K562 (cell line): ENCODE data around the gene RAD50. TPM values are rescaled to one million over a fixed set of nuclear protein-coding genes. Genes with fewer than 3 reads are reported as not detected.

Experiments used
- ATAC-seq: fragments of 200-7000 bp; cut with Tn5 transposase; 3 replicates; pipeline ENCODE4 v1.9.1; 2020; ENCODE audit warnings: moderate library complexity
- BruUV-seq: library from RNA; stranded (reverse); fragments of 400-500 nt; replicated peaks from 2 replicates; lab custom pipeline; 2021; lab: Mats Ljungman, UMichigan
- CTCF ChIA-PET: fragments of 300-600 bp; formaldehyde crosslinking; extraction: SDS; loops from one replicate; lab custom pipeline; 2021; ENCODE audit warnings: low intra/inter-chr PET ratio; lab: Yijun Ruan, JAX
- POLR2A ChIA-PET: fragments of 300-600, 350-650 bp; sonication (Branson Sonifier 250); formaldehyde crosslinking; extraction: SDS; loops from one replicate; lab custom pipeline; 2021; ENCODE audit warnings: antibody characterized with exemption, inconsistent platforms; lab: Yijun Ruan, JAX
- DNase-seq, 4 experiments: peaks; one replicate each; pipeline versions ENCODE4 v3.0.0 to v3.0.0-alpha.2; 2011 to 2018; ENCODE audit warnings: low spot score in 3 of 4, mixed read lengths in 3 of 4; ENCODE audit errors: extremely low read depth in 1 of 4
- FAIRE-seq: peaks from 2 replicates; lab custom pipeline; 2011; peaks lifted over from hg19 to GRCh38; lab: Jason Lieb, UNC
- H2AFZ ChIP-seq: 2 replicates; pipeline ENCODE4 v1.6.0; 2011; ENCODE audit warnings: low read depth, low read length, control low read depth, inconsistent platforms
- H3K27ac ChIP-seq: fragments of 200-600 bp; 3 replicates; pipeline ENCODE4 v1.8.0; 2011; ENCODE audit warnings: low read depth, mild to moderate bottlenecking, control low read depth, inconsistent platforms, low read length, moderate library complexity, mixed read lengths; ENCODE audit errors: extremely low read depth
- H3K27me3 ChIP-seq, 2 experiments: fragments of 300-600 bp in 1 of 2; 2 replicates in 1 of 2; 3 replicates in 1 of 2; pipeline versions ENCODE4 v1.6.0 to v1.8.0; 2011; ENCODE audit warnings: inconsistent platforms in 2 of 2, low read length in 2 of 2, mild to moderate bottlenecking in 1 of 2, mixed read lengths in 1 of 2, moderate library complexity in 1 of 2; ENCODE audit not compliant: control insufficient read depth in 2 of 2, insufficient read depth in 2 of 2
- H3K36me3 ChIP-seq: fragments of 300-600 bp; 3 replicates; pipeline ENCODE4 v1.8.0; 2011; ENCODE audit warnings: mild to moderate bottlenecking, low read length, inconsistent platforms; ENCODE audit not compliant: control insufficient read depth, insufficient read depth
- H3K4me1 ChIP-seq, 2 experiments: fragments of 200-600 bp in 1 of 2; replicated peaks in 1 of 2; 2 replicates in 1 of 2; 3 replicates in 1 of 2; pipeline versions ENCODE4 v1.5.1 to v1.8.0; 2011; ENCODE audit warnings: inconsistent platforms in 2 of 2, low read length in 2 of 2, mild to moderate bottlenecking in 1 of 2, mixed read lengths in 1 of 2, moderate library complexity in 1 of 2; ENCODE audit not compliant: control insufficient read depth in 2 of 2, insufficient read depth in 2 of 2
- H3K4me2 ChIP-seq: 2 replicates; pipeline ENCODE4 v1.6.1; 2011; ENCODE audit warnings: low read length, control low read depth, inconsistent platforms, mixed read lengths; ENCODE audit not compliant: insufficient read depth
- H3K4me3 ChIP-seq: fragments of 200-600 bp; sonication (generic), shearing (Covaris generic); 2 replicates; pipeline ENCODE4 v1.5.1; 2016; ENCODE audit warnings: control low read depth, inconsistent platforms
- H3K79me2 ChIP-seq: fragments of 200-600 bp; 3 replicates; pipeline ENCODE4 v1.8.0; 2011; ENCODE audit warnings: low read length, inconsistent platforms; ENCODE audit not compliant: control insufficient read depth, insufficient read depth
- H3K9ac ChIP-seq, 2 experiments: 2 replicates each; pipeline versions ENCODE4 v1.6.0 to v1.6.1; 2011; ENCODE audit warnings: low read depth in 2 of 2, low read length in 2 of 2, control low read depth in 1 of 2, inconsistent platforms in 1 of 2, mild to moderate bottlenecking in 1 of 2, mixed read lengths in 1 of 2; ENCODE audit not compliant: insufficient read depth in 1 of 2
- H3K9me1 ChIP-seq: one replicate; pipeline ENCODE4 v1.6.0; 2011; ENCODE audit warnings: inconsistent platforms, mild to moderate bottlenecking, low read length, moderate library complexity; ENCODE audit not compliant: control insufficient read depth, insufficient read depth
- H3K9me3 ChIP-seq: replicated peaks from 2 replicates; pipeline ENCODE4 v1.5.1; 2011; ENCODE audit warnings: low read depth, low read length, inconsistent platforms; ENCODE audit not compliant: control insufficient read depth, insufficient read depth
- H4K20me1 ChIP-seq: replicated peaks from 2 replicates; pipeline ENCODE4 v1.6.1; 2011; ENCODE audit warnings: low read length, inconsistent platforms, mixed read lengths; ENCODE audit not compliant: control insufficient read depth, insufficient read depth
- ARHGAP35 ChIP-seq: fragments of 450-650 bp; IDR thresholded peaks from 2 replicates; pipeline ENCODE4 v1.6.1; 2018; ENCODE audit not compliant: partially characterized antibody
- BCOR ChIP-seq: fragments of 450-650 bp; IDR thresholded peaks from 2 replicates; pipeline ENCODE4 v1.6.1; 2016
- ELF2 ChIP-seq: fragments of 250-450 bp; sonication (Bioruptor Pico); IDR thresholded peaks from 2 replicates; pipeline ENCODE4 v1.5.0; 2021; ENCODE audit warnings: mild to moderate bottlenecking
- FOXM1 ChIP-seq, 2 experiments: fragments of 450-650 bp in 1 of 2; sonication (generic) in 1 of 2; formaldehyde crosslinking in 1 of 2; IDR thresholded peaks; 2 replicates each; pipeline versions ENCODE4 v1.6.1 to v1.9.0; 2017 to 2022; ENCODE audit warnings: low read depth in 2 of 2, mild to moderate bottlenecking in 2 of 2, missing genetic modification reagents in 1 of 2, moderate library complexity in 1 of 2
- RBM25 ChIP-seq: fragments of 200-400 bp; formaldehyde crosslinking; IDR thresholded peaks from 2 replicates; pipeline ENCODE4 v1.6.1; 2018; ENCODE audit warnings: low read length, low read depth, moderate library complexity; ENCODE audit not compliant: severe bottlenecking
- SAFB2 ChIP-seq: fragments of 200-400 bp; formaldehyde crosslinking; IDR thresholded peaks from 2 replicates; pipeline ENCODE4 v1.6.1; 2018; ENCODE audit warnings: borderline replicate concordance, low read length, low read depth, moderate library complexity; ENCODE audit not compliant: severe bottlenecking
- ZNF146 ChIP-seq: IDR thresholded peaks from one replicate; pipeline ENCODE4 v1.6.1; 2018; ENCODE audit warnings: missing compliant biosample characterization; ENCODE audit not compliant: unreplicated experiment
- WGBS: fragments of 100-300 bp; shearing (Covaris generic); methylation state at CpG from one replicate; pipeline ENCODE4 v1.1.6; 2016; ENCODE audit warnings: low coverage, mixed read lengths; ENCODE audit not compliant: insufficient coverage; ENCODE audit errors: missing lambda C conversion rate; 5-methylcytosine and 5-hydroxymethylcytosine counted together
- in situ Hi-C: fragments of 300-500 bp; cut with MboI; formaldehyde crosslinking; loops from 4 replicates; pipeline ENCODE4 v1.15.0; 2018; ENCODE audit warnings: inconsistent platforms, mixed read lengths
- intact Hi-C: fragments of 100-400 bp; cut with micrococcal nuclease; formaldehyde crosslinking; loops from 2 replicates; pipeline ENCODE4 v1.14.2; 2022
- polyA plus RNA-seq, 8 experiments: library from polyadenylated mRNA; depleted of rRNA in 4 of 8; stranded (reverse) in 5 of 8; unstranded in 3 of 8; fragments of >200 nt; fragmentation: Nextera tagmentation in 2 of 8; fragmentation: Illumina TruSeq in 1 of 8; extraction: Ambion mirVana in 2 of 8; extraction: Trizol in 1 of 8; gene quantifications; 2 replicates each; pipeline versions ENCODE4 v1.2.1 to v1.2.3, GENCODE V29; 2011 to 2014; ENCODE audit warnings: inconsistent platforms in 1 of 8, missing spikeins in 1 of 8
- total RNA-seq, 7 experiments: library from RNA; depleted of rRNA in 6 of 7; stranded (reverse); fragments of >200 nt in 6 of 7; fragmentation: Illumina TruSeq in 2 of 7; extraction: Trizol in 2 of 7; gene quantifications; 2 replicates each; pipeline versions ENCODE4 v1.2.1 to v1.2.3, GENCODE V29; 2011 to 2021; ENCODE audit warnings: low replicate concordance in 1 of 7
- TF ChIP-seq, protein P1 (sequence below): sonication (generic); formaldehyde crosslinking; IDR thresholded peaks from 2 replicates; pipeline ENCODE4 v1.8.1; 2023; ENCODE audit warnings: mild to moderate bottlenecking, missing genetic modification reagents
- TF ChIP-seq, protein P2 (sequence below): fragments of 250-450 bp; sonication (Bioruptor Pico); IDR thresholded peaks from 2 replicates; pipeline ENCODE4 v1.4.0; 2020

RAD50 gene
- total and polyA plus RNA-seq, 9 of the 15 experiments (the other 6 are each of a cell fraction or from before 2014, with no cell fraction given): 15.3 to 74.2 (median 44.1) TPM

DNA sequence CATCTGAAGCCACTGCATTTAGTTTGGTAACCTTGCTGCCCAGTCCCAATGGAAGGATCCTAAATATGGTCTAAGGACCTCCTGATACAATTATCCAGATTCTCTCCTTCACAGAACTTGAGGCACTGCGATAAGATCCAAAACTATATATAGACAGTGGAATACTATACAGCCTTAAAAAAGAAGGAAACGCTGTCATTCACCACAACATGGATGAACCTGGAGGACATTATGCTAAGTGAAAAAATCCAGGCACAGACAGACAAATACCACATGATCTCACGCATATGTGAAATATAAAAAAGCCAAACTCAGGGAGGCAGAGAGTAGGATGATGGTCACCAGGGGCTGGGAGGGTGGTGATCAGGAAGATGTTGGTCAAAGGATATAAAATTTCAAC lies 114.2 kb downstream of the RAD50 start:
- no peak overlapping the region for H3K27ac ChIP-seq
- in situ Hi-C loops (no loop called here), intact Hi-C loops (loop anchor here (10.0 kb wide), 1 partner anchor 214 kb away; no protein-coding TSS in a partner anchor)
- DNase-seq: no peak
- 73% methylated on average over 3 of the region's 3 CpGs for WGBS
- no peak overlapping the region for H2AFZ ChIP-seq
- no peaks in the 10 kb centered on the region for H3K9me1 ChIP-seq
- H4K20me1 ChIP-seq: no peaks in the 10 kb centered on the region
- H3K4me3 ChIP-seq: no peak overlapping the region
- TF ChIP-seq FOXM1 (IDR thresholded peaks at IDR 0.05; ENCODE audit: low read depth) (no peak), FOXM1 (CRISPR knock-in tag; IDR thresholded peaks at IDR 0.05; ENCODE audit: low read depth) (no peak), ELF2 (CRISPR knock-in tag) (no peak), BCOR (peak; percentile 39; the same call in 1 of the 2 replicates), ARHGAP35 (no peak), SAFB2 (no peak), ZNF146 (peak; percentile 93), RBM25 (peak; percentile 48)
- TF ChIP-seq, protein P1, sequence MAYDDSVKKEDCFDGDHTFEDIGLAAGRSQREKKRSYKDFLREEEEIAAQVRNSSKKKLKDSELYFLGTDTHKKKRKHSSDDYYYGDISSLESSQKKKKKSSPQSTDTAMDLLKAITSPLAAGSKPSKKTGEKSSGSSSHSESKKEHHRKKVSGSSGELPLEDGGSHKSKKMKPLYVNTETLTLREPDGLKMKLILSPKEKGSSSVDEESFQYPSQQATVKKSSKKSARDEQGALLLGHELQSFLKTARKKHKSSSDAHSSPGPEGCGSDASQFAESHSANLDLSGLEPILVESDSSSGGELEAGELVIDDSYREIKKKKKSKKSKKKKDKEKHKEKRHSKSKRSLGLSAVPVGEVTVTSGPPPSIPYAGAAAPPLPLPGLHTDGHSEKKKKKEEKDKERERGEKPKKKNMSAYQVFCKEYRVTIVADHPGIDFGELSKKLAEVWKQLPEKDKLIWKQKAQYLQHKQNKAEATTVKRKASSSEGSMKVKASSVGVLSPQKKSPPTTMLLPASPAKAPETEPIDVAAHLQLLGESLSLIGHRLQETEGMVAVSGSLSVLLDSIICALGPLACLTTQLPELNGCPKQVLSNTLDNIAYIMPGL (CRISPR knock-in tag): no peak
- TF ChIP-seq, protein P2, sequence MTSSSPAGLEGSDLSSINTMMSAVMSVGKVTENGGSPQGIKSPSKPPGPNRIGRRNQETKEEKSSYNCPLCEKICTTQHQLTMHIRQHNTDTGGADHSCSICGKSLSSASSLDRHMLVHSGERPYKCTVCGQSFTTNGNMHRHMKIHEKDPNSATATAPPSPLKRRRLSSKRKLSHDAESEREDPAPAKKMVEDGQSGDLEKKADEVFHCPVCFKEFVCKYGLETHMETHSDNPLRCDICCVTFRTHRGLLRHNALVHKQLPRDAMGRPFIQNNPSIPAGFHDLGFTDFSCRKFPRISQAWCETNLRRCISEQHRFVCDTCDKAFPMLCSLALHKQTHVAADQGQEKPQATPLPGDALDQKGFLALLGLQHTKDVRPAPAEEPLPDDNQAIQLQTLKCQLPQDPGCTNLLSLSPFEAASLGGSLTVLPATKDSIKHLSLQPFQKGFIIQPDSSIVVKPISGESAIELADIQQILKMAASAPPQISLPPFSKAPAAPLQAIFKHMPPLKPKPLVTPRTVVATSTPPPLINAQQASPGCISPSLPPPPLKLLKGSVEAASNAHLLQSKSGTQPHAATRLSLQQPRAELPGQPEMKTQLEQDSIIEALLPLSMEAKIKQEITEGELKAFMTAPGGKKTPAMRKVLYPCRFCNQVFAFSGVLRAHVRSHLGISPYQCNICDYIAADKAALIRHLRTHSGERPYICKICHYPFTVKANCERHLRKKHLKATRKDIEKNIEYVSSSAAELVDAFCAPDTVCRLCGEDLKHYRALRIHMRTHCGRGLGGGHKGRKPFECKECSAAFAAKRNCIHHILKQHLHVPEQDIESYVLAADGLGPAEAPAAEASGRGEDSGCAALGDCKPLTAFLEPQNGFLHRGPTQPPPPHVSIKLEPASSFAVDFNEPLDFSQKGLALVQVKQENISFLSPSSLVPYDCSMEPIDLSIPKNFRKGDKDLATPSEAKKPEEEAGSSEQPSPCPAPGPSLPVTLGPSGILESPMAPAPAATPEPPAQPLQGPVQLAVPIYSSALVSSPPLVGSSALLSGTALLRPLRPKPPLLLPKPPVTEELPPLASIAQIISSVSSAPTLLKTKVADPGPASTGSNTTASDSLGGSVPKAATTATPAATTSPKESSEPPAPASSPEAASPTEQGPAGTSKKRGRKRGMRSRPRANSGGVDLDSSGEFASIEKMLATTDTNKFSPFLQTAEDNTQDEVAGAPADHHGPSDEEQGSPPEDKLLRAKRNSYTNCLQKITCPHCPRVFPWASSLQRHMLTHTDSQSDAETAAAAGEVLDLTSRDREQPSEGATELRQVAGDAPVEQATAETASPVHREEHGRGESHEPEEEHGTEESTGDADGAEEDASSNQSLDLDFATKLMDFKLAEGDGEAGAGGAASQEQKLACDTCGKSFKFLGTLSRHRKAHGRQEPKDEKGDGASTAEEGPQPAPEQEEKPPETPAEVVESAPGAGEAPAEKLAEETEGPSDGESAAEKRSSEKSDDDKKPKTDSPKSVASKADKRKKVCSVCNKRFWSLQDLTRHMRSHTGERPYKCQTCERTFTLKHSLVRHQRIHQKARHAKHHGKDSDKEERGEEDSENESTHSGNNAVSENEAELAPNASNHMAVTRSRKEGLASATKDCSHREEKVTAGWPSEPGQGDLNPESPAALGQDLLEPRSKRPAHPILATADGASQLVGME (CRISPR knock-in tag): no peak
- no peak for ATAC-seq
- no peaks in the 10 kb centered on the region for H3K9me3 ChIP-seq
- POLR2A ChIA-PET: no interaction called here
- H3K27me3 ChIP-seq: no peaks in the 10 kb centered on the region
- H3K9ac ChIP-seq: no peak overlapping the region
- no peaks in the 10 kb centered on the region for H3K36me3 ChIP-seq
- no peaks in the 10 kb centered on the region for H3K79me2 ChIP-seq
- CTCF ChIA-PET: no interaction called here
- BruUV-seq: no TSS peak
- FAIRE-seq: no peak
- peaks cover 41 to 44% of the 10 kb centered on the region in 2 experiments; a peak in 4 of 5 replicates for H3K4me1 ChIP-seq
- no peak overlapping the region for H3K4me2 ChIP-seq
